Ovary (tissue), 9 donors: ENCODE data around the gene CEP89. TPM values are rescaled to one million over a fixed set of nuclear protein-coding genes. Genes with fewer than 3 reads are reported as not detected.

Experiments
- DNase-seq, 5 donors: peaks; one replicate each; pipeline ENCODE4 v3.0.0-alpha.2; 2019 to 2020
- H3K27ac ChIP-seq, 2 donors: fragments of 200-600 bp; one replicate each; pipeline versions ENCODE4 v1.5.1 to v1.8.0; 2019 to 2022
- H3K27me3 ChIP-seq: fragments of 200-600 bp; one replicate; pipeline ENCODE4 v1.8.0; 2022
- H3K36me3 ChIP-seq: fragments of 200-600 bp; sonication (generic); one replicate; pipeline ENCODE4 v1.5.1; 2019
- H3K4me1 ChIP-seq: one replicate; pipeline ENCODE4 v1.8.1; 2013; ENCODE audit warnings: mild to moderate bottlenecking, moderate library complexity; ENCODE audit not compliant: insufficient read depth
- H3K4me3 ChIP-seq: fragments of 200-600 bp; sonication (generic); one replicate; pipeline ENCODE4 v1.5.1; 2017
- H3K9me3 ChIP-seq, 2 donors: fragments of 200-600 bp in 1 of 2; sonication (generic) in 1 of 2; one replicate each; pipeline versions ENCODE4 v1.5.1 to v1.8.1; 2013 to 2019; ENCODE audit warnings: mild to moderate bottlenecking in 1 of 2, moderate library complexity in 1 of 2
- EP300 ChIP-seq: sonication (generic); formaldehyde crosslinking; IDR thresholded peaks from one replicate; pipeline ENCODE4 v1.6.1; 2017; ENCODE audit warnings: antibody characterized with exemption
- POLR2A ChIP-seq: fragments of 450-650 bp; IDR thresholded peaks from one replicate; pipeline ENCODE4 v1.6.1; 2017; ENCODE audit warnings: antibody characterized with exemption, mild to moderate bottlenecking, moderate library complexity
- WGBS, 3 donors: extraction: QIAGEN DNeasy Blood & Tissue Kit in 1 of 3; methylation state at CpG; one replicate each; pipeline versions ENCODE4 v1.1.5 to v1.1.7; 2013 to 2017; 5-methylcytosine and 5-hydroxymethylcytosine counted together
- intact Hi-C, 4 donors: fragments of 100-400 bp; cut with DNase I; formaldehyde crosslinking; loops; one replicate each; pipeline versions ENCODE4 v1.11.0 to v1.15.1; 2022 to 2023
- polyA plus RNA-seq, 2 donors: library from polyadenylated mRNA; stranded (reverse); fragments of 200-250 nt in 1 of 2; fragments of 350-450 nt in 1 of 2; fragmentation: Illumina TruSeq in 1 of 2; extraction: RNeasy Lipid Tissue Mini Kit (QIAGEN cat#74804) in 1 of 2; gene quantifications; one replicate each; pipeline ENCODE4 v1.2.3, GENCODE V29; 2013 to 2014
- total RNA-seq, 7 donors: library from RNA; depleted of rRNA in 2 of 7; stranded (reverse); fragments of >200 nt in 2 of 7; fragmentation: NEBNext Ultra II Directional in 3 of 7; extraction: Animal tissue kit (Norgen Biotek cat#: 25700) in 3 of 7; gene quantifications; one replicate each; pipeline versions ENCODE4 v1.1.0 to v1.2.4, GENCODE V29; 2016 to 2023
- TF ChIP-seq, protein P1 (sequence below), 3 donors: fragments of 450-650 bp in 2 of 3; fragments of 200-600 bp in 1 of 3; IDR thresholded peaks; one replicate each; pipeline versions ENCODE4 v1.5.1 to v1.8.0; 2016 to 2022; ENCODE audit warnings: antibody characterized with exemption in 3 of 3, mild to moderate bottlenecking in 1 of 3
- donor health status: DM: no; HTN: no; CAD: no; lungs with moderate emphysema.
- donor health status: DM: no; HTN: no; CAD: no.
- donor health status: Bipolar disorder and iron deficiency.
- donor health status: DM: yes; HTN: yes; CAD: no.
- donor health status: DM: no; HTN: no; CAD: no.
- donor health status: DM: yes; HTN: yes; CAD: no.

CEP89 gene
- total and polyA plus RNA-seq, 9 donors = 13.0 to 28.3 (median 23.1) TPM

- intact Hi-C loops = no loop called here
- H3K36me3 ChIP-seq = no peaks in the 10 kb centered on the region
- WGBS, 3 donors = 96 to 98% (median 98%) methylated on average over 2 of the region's 2 CpGs
Observed at GRCh38 chr19:32891609-32892008, 80.1 kb downstream of the CEP89 start.

DNA sequence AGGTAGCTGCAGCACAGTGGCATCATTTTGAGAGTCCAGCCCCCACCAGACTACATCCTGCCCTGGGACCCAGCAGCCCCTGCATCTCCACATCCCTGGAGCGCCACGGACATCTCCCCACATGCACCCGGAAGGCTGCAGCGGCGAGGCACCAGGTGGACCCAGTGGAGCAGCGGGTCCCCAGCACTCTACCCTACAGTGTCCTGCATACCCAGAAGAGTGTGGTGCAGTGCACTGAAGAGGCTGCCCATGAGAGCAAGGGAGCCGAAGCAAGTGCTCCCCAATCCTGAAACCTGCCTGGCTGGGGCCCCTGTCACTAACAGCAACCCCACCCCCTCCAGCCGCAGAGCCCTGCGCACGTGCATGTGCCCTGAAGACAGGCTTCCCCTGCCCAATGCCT is 80.9 kb downstream of the CEP89 start:
- no peaks in the 10 kb centered on the region for H3K36me3 ChIP-seq
- no peak for DNase-seq
- no peak overlapping the region for H3K27ac ChIP-seq
- H3K4me3 ChIP-seq = no peak overlapping the region
- H3K27me3 ChIP-seq = no peaks in the 10 kb centered on the region
- TF ChIP-seq, protein P1, sequence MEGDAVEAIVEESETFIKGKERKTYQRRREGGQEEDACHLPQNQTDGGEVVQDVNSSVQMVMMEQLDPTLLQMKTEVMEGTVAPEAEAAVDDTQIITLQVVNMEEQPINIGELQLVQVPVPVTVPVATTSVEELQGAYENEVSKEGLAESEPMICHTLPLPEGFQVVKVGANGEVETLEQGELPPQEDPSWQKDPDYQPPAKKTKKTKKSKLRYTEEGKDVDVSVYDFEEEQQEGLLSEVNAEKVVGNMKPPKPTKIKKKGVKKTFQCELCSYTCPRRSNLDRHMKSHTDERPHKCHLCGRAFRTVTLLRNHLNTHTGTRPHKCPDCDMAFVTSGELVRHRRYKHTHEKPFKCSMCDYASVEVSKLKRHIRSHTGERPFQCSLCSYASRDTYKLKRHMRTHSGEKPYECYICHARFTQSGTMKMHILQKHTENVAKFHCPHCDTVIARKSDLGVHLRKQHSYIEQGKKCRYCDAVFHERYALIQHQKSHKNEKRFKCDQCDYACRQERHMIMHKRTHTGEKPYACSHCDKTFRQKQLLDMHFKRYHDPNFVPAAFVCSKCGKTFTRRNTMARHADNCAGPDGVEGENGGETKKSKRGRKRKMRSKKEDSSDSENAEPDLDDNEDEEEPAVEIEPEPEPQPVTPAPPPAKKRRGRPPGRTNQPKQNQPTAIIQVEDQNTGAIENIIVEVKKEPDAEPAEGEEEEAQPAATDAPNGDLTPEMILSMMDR (IDR thresholded peaks at IDR 0.05) = no peak
- no peak for TF ChIP-seq EP300
- TF ChIP-seq POLR2A = no peak
- no peaks in the 10 kb centered on the region for H3K4me1 ChIP-seq
- intact Hi-C loops = no loop called here
- WGBS, 3 donors = 90 to 99% (median 98%) methylated on average over 10 of the region's 10 CpGs
- H3K9me3 ChIP-seq = peaks cover 3 to 19% of the 10 kb centered on the region in 2 donors

More at GRCh38 chr19:32891609-32892008, 80.1 kb downstream of the CEP89 start:
- TF ChIP-seq, protein P1 (IDR thresholded peaks at IDR 0.05) = no peak
- TF ChIP-seq EP300 (no peak), POLR2A (no peak)
- no peak overlapping the region for H3K27ac ChIP-seq
- DNase-seq = no peak
- no peaks in the 10 kb centered on the region for H3K4me1 ChIP-seq
- no peak overlapping the region for H3K4me3 ChIP-seq
- H3K9me3 ChIP-seq = peaks cover 3 to 19% of the 10 kb centered on the region in 2 donors
- H3K27me3 ChIP-seq = no peaks in the 10 kb centered on the region

DNA sequence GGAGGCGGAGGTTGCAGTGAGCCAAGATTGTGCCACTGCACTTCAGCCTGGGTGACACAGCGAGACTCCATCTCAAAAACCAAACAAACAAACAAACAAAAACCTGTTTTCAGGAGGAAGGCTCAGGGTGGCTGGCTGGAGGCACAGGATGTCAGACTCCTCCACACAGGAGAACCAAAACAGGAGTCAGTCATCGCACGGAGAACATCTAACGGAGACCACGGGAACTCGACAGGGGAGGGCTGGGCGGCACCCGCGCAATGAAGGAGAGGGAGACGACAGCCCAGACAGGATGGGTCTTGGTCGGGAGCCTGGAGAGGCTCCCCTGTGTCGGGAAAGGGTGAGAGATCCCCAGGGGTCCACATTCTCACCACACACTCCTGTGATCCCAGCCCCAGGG is 81.4 kb downstream of the CEP89 start:
- TF ChIP-seq, protein P1 (IDR thresholded peaks at IDR 0.05) = no peak
- TF ChIP-seq EP300 (no peak), POLR2A (no peak)
- no peak for DNase-seq

GRCh38 chr19:32889137-32889934 is 82.4 kb downstream of the CEP89 start:
- DNase-seq = no peak
- Histone ChIP-seq H3K4me3 (no peak overlapping the region), H3K4me1 (no peaks in the 10 kb centered on the region), H3K9me3 (peaks cover 3 to 19% of the 10 kb centered on the region in 2 donors), H3K27me3 (no peaks in the 10 kb centered on the region), H3K36me3 (no peaks in the 10 kb centered on the region), H3K27ac (no peak overlapping the region)
- TF ChIP-seq EP300 (no peak), POLR2A (no peak)
- TF ChIP-seq, protein P1 (IDR thresholded peaks at IDR 0.05) = no peak
- 91 to 96% (median 96%) methylated on average over 11 of the region's 11 CpGs for WGBS, 3 donors
- intact Hi-C loops = no loop called here

More for the DNA sequence above, 81.4 kb downstream of the CEP89 start:
- WGBS, 3 donors = 94 to 98% (median 94%) methylated on average over 13 of the region's 13 CpGs
- peaks cover 3 to 19% of the 10 kb centered on the region in 2 donors for H3K9me3 ChIP-seq
- H3K4me3 ChIP-seq = no peak overlapping the region
- H3K27me3 ChIP-seq = no peaks in the 10 kb centered on the region
- no peaks in the 10 kb centered on the region for H3K4me1 ChIP-seq
- no peak overlapping the region for H3K27ac ChIP-seq
- intact Hi-C loops = no loop called here
- H3K36me3 ChIP-seq = no peaks in the 10 kb centered on the region
